GM19099 (cell line): ENCODE measurements around the gene PTPRK.

Experiments
- POLR2A ChIP-seq: IDR thresholded peaks from 3 replicates; pipeline ENCODE4 v1.6.1; 2011; ENCODE audit warnings: low read depth; ENCODE audit not compliant: insufficient read length; ENCODE audit errors: extremely low read depth

Gene PTPRK

GRCh38 chr6:128156321-128157111, 363.9 kb downstream of the PTPRK start:
- no peak for TF ChIP-seq POLR2A

- no peak for TF ChIP-seq POLR2A
Measured at GRCh38 chr6:128155826-128156225, 364.6 kb downstream of the PTPRK start.

GRCh38 chr6:128152551-128152950, 367.8 kb downstream of the PTPRK start:
- TF ChIP-seq POLR2A: no peak

- TF ChIP-seq POLR2A: no peak
Measured at GRCh38 chr6:128150376-128150775, 370.0 kb downstream of the PTPRK start.

GRCh38 chr6:128149796-128150195, 370.6 kb downstream of the PTPRK start:
- no peak for TF ChIP-seq POLR2A

- TF ChIP-seq POLR2A: no peak
Measured at GRCh38 chr6:128144320-128144719, 376.1 kb downstream of the PTPRK start.

GRCh38 chr6:128141932-128142331, 378.5 kb downstream of the PTPRK start:
- TF ChIP-seq POLR2A: no peak

GRCh38 chr6:128139519-128139918, 380.9 kb downstream of the PTPRK start:
- TF ChIP-seq POLR2A: no peak

- no peak for TF ChIP-seq POLR2A
Measured at GRCh38 chr6:128138694-128139093, 381.7 kb downstream of the PTPRK start.

GRCh38 chr6:128135325-128135724, 385.1 kb downstream of the PTPRK start:
- TF ChIP-seq POLR2A: no peak

- TF ChIP-seq POLR2A: no peak
Measured at GRCh38 chr6:128131566-128131965, 388.8 kb downstream of the PTPRK start.

GRCh38 chr6:128131036-128131435, 389.4 kb downstream of the PTPRK start:
- no peak for TF ChIP-seq POLR2A

- no peak for TF ChIP-seq POLR2A
Measured at GRCh38 chr6:128129679-128130078, 390.7 kb downstream of the PTPRK start.

- TF ChIP-seq POLR2A: no peak
Measured at GRCh38 chr6:128127650-128128049, 392.7 kb downstream of the PTPRK start.

GRCh38 chr6:128124713-128125112, 395.7 kb downstream of the PTPRK start:
- no peak for TF ChIP-seq POLR2A

GRCh38 chr6:128121610-128122009, 398.8 kb downstream of the PTPRK start:
- TF ChIP-seq POLR2A: no peak

- no peak for TF ChIP-seq POLR2A
Measured at GRCh38 chr6:128121190-128121589, 399.2 kb downstream of the PTPRK start.
